ENCODE results near the gene TOMM22.

Gene TOMM22

DNA sequence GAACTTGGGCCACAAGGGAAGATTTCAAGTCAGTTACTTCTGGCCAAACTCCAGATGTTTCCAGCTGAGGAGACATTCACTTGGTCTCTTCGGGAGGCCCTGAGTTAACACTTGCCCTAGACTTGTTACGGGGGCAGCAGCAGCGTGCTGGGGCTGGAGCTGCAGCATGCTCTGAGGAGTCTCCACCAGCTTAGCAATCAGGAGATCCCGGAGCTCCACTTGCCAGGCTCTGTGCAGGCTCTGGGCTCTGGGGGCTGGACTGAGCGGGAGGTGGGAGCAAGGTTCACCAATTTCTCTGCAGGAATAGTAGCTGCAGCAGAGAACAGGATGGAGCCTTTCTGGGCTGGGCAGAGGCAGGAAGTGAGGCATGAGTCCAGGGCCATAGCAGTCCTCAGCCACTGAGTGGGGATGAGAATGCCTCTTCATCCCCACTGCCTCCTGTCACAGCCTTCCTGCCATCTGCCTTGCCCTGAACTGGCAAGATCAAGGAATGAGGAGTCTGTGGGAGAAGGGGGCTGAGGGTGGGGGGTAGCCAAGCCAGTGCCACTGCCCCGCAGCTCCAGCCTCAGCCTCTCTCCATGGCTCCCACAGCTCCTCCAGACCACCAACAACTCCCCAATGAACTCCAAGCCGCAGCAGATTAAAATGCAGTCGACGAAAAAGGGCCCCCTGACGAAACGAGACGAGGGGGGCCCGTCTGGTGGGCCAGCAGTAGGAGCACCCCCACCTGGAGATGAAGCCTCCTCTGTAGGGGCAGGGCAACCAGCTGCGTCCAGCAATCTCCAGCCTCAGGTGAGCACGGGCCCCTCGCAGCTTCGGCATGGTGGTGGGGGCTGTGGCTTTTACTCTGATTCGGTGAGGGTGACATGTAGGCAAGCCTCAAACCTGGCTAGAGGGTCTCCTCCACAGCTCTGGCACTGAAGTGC lies 47.4 kb downstream of the TOMM22 start:
- H3K4me3 ChIP-seq (ENCODE audit: low read depth in 1 of 2, low read length in 2 of 2): no peak overlapping the region
- no peak overlapping the region for H3K27ac ChIP-seq (ENCODE audit: low read length)
- H3K4me1 ChIP-seq (ENCODE audit: control insufficient read depth in 1 of 2, insufficient read depth in 2 of 2, low read length in 2 of 2): peaks cover 8 to 22% of the 10 kb centered on the region in 2 donors
- no peaks in the 10 kb centered on the region for H3K9me3 ChIP-seq (ENCODE audit: control insufficient read depth in 1 of 2, low read length in 2 of 2)
- no peaks in the 10 kb centered on the region for H3K27me3 ChIP-seq (ENCODE audit: low read depth, low read length)
- peaks cover 72 to 86% of the 10 kb centered on the region in 2 donors for H3K36me3 ChIP-seq (ENCODE audit: control insufficient read depth in 1 of 2, insufficient read depth in 2 of 2, low read length in 2 of 2)

DNA sequence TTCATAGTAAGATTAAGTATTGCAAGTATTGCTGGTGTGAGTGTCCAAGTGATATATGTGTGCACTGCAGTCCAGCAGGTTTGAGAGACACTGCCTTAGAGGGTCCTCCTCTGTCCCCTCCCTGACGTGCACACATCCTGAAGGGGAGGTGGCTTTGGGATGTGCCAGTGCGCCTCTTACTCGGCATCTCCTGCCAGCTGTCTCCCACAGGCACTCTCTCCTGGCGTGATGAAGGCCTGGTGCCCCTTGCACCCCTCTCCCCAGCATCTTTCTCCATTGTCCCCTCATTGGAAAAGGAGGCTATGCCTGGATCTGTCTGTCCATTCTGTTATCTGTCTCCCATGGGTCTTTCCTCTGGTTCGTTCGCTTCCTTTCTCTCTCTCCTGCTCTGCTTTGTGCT lies 48.2 kb downstream of the TOMM22 start:
- H3K9me3 ChIP-seq (ENCODE audit: control insufficient read depth in 1 of 2, low read length in 2 of 2): no peaks in the 10 kb centered on the region
- H3K36me3 ChIP-seq (ENCODE audit: control insufficient read depth in 1 of 2, insufficient read depth in 2 of 2, low read length in 2 of 2): peaks cover 64 to 83% of the 10 kb centered on the region in 2 donors
- H3K4me1 ChIP-seq (ENCODE audit: control insufficient read depth in 1 of 2, insufficient read depth in 2 of 2, low read length in 2 of 2): peaks cover 12 to 30% of the 10 kb centered on the region in 2 donors
- no peak overlapping the region for H3K27ac ChIP-seq (ENCODE audit: low read length)
- no peaks in the 10 kb centered on the region for H3K27me3 ChIP-seq (ENCODE audit: low read depth, low read length)
- no peak overlapping the region for H3K4me3 ChIP-seq (ENCODE audit: low read depth in 1 of 2, low read length in 2 of 2)

DNA sequence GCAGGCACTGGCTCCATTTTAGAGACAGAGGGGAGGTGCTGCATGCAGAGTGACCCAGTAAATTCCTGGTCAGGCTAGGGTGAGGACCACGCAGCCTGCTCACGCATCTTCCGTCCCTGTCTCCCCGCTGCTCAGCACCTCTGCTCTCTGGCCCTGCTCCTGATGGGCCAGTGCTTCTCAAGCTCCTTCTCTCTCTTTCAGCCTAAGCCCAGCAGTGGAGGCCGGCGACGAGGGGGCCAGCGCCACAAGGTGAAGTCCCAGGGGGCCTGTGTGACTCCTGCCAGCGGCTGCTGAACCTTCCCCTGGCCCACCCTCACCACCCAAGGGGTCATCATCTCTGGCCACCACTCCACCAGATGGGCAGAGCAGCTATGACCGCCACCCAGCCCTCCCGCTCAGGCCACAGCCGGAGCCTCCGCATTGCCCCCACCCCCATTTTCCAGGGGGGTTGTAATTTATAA lies 48.7 kb downstream of the TOMM22 start:
- no peaks in the 10 kb centered on the region for H3K9me3 ChIP-seq (ENCODE audit: control insufficient read depth in 1 of 2, low read length in 2 of 2)
- peaks cover 12 to 32% of the 10 kb centered on the region in 2 donors for H3K4me1 ChIP-seq (ENCODE audit: control insufficient read depth in 1 of 2, insufficient read depth in 2 of 2, low read length in 2 of 2)
- peaks cover 64 to 83% of the 10 kb centered on the region in 2 donors for H3K36me3 ChIP-seq (ENCODE audit: control insufficient read depth in 1 of 2, insufficient read depth in 2 of 2, low read length in 2 of 2)
- no peaks in the 10 kb centered on the region for H3K27me3 ChIP-seq (ENCODE audit: low read depth, low read length)
- no peak overlapping the region for H3K4me3 ChIP-seq (ENCODE audit: low read depth in 1 of 2, low read length in 2 of 2)
- no peak overlapping the region for H3K27ac ChIP-seq (ENCODE audit: low read length)

DNA sequence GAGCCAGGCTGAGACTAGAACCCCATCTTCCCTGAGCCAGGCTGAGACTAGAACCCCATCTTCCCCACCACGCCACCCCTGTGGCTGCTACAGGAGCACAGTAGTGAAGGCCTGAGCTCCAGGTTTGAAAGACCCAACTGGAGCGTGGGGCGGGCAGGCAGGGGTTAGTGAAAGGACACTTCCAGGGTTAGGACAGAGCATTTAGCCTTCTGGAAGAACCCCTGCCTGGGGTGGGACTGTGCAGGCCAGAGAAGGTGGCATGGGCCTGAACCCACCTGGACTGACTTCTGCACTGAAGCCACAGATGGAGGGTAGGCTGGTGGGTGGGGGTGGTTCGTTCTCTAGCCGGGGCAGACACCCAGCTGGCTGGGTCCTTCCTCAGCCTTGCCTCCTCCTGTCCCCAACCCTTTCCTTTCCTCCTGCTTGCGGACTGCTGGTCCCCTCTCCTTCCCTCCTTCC lies 50.0 kb downstream of the TOMM22 start:
- no peaks in the 10 kb centered on the region for H3K9me3 ChIP-seq (ENCODE audit: control insufficient read depth in 1 of 2, low read length in 2 of 2)
- H3K36me3 ChIP-seq (ENCODE audit: control insufficient read depth in 1 of 2, insufficient read depth in 2 of 2, low read length in 2 of 2): peaks cover 62 to 83% of the 10 kb centered on the region in 2 donors
- H3K27me3 ChIP-seq (ENCODE audit: low read depth, low read length): no peaks in the 10 kb centered on the region
- peaks cover 12 to 32% of the 10 kb centered on the region in 2 donors for H3K4me1 ChIP-seq (ENCODE audit: control insufficient read depth in 1 of 2, insufficient read depth in 2 of 2, low read length in 2 of 2)
- H3K27ac ChIP-seq (ENCODE audit: low read length): no peak overlapping the region
- no peak overlapping the region for H3K4me3 ChIP-seq (ENCODE audit: low read depth in 1 of 2, low read length in 2 of 2)

DNA sequence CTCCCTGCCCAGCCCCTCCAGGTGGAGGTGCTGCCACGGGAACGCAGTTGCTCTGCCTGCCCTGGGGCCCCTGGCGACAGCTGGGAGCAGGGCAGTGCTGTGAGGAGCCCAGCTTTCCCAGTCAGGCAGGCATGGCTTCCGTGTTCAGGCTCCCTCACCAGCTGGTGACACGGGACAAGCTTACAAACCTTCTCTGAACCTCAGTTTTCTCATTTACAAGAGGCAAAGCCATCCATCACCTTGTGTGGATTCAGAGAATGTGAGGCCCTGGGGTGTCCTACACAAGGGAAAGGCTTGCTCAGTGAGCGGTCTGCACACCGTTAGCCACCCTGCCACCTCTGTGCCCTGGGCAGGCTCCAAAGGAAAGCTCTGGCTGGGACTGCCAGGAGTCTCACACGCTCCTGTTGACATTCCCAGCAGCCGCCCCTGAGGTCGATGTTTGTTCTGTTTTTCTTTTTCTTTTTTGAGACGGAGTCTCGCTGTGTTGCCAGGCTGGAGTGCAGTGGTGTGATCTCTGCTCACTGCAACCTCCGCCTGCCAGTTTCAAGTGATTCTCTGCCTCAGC lies 50.6 kb downstream of the TOMM22 start:
- Histone ChIP-seq H3K9me3 (ENCODE audit: control insufficient read depth in 1 of 2, low read length in 2 of 2) (no peaks in the 10 kb centered on the region), H3K27ac (ENCODE audit: low read length) (no peak overlapping the region), H3K4me3 (ENCODE audit: low read depth in 1 of 2, low read length in 2 of 2) (no peak overlapping the region), H3K36me3 (ENCODE audit: control insufficient read depth in 1 of 2, insufficient read depth in 2 of 2, low read length in 2 of 2) (peaks cover 60 to 83% of the 10 kb centered on the region in 2 donors), H3K27me3 (ENCODE audit: low read depth, low read length) (no peaks in the 10 kb centered on the region), H3K4me1 (ENCODE audit: control insufficient read depth in 1 of 2, insufficient read depth in 2 of 2, low read length in 2 of 2) (peaks cover 12 to 32% of the 10 kb centered on the region in 2 donors)

DNA sequence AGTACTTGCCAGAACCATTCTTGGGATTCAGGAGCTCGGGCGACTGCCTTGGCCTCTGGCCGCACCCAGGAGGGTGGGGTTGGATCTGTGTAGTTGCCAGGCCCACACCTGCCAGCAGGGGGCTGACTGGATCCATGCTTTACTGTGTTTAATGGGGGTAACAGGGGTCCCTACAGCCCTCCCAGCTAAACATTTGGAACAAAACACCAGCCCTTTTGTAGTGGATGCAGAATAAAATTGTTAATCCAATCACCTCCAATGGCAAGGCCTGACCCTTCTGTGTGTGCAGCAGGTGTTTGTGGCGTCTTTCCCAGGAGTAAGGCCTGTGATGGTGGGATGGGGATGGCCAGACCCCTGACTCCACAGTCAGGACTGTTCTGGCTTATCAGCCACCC lies 51.6 kb downstream of the TOMM22 start:
- Histone ChIP-seq H3K36me3 (ENCODE audit: control insufficient read depth in 1 of 2, insufficient read depth in 2 of 2, low read length in 2 of 2) (peaks cover 59 to 83% of the 10 kb centered on the region in 2 donors), H3K27me3 (ENCODE audit: low read depth, low read length) (no peaks in the 10 kb centered on the region), H3K27ac (ENCODE audit: low read length) (peak overlapping the region; percentile 37), H3K4me3 (ENCODE audit: low read depth in 1 of 2, low read length in 2 of 2) (no peak overlapping the region), H3K9me3 (ENCODE audit: control insufficient read depth in 1 of 2, low read length in 2 of 2) (no peaks in the 10 kb centered on the region), H3K4me1 (ENCODE audit: control insufficient read depth in 1 of 2, insufficient read depth in 2 of 2, low read length in 2 of 2) (peaks cover 12 to 32% of the 10 kb centered on the region in 2 donors)

DNA sequence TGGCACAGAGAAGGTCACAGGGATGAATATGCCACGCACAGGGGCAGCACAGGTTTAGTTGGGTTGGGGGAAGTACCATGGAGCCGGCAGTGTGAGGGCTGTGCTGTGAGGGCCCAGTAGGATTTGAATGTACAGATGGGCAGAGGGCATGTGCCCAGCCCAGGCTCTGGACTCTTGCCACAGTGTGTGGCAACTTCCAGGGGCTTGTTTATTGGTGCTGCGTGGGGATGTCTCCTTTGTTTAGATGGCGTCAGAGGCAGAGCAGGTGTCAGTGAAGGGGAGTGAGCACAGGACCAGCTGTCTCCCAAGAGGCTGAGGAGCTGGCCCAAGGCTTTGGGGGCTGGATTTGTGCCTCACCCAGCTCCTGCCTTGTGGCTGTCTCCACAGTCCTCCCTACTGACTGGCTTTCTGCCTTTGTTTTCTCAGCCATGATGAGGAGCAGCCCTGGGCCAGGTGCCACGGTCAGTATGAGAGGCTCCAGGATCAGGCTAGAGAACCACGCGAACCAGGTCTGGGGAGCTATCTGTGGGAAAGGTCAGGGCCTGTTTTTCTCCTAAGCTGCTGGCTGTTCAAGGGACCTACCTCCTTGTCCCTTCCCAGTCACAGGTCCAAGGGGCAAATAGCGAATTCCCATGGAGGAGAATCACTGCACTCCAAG lies 52.1 kb downstream of the TOMM22 start:
- no peak overlapping the region for H3K4me3 ChIP-seq (ENCODE audit: low read depth in 1 of 2, low read length in 2 of 2)
- peaks cover 59 to 83% of the 10 kb centered on the region in 2 donors for H3K36me3 ChIP-seq (ENCODE audit: control insufficient read depth in 1 of 2, insufficient read depth in 2 of 2, low read length in 2 of 2)
- H3K4me1 ChIP-seq (ENCODE audit: control insufficient read depth in 1 of 2, insufficient read depth in 2 of 2, low read length in 2 of 2): peaks cover 12 to 32% of the 10 kb centered on the region in 2 donors
- H3K27ac ChIP-seq (ENCODE audit: low read length): peak overlapping the region; percentile 37
- no peaks in the 10 kb centered on the region for H3K27me3 ChIP-seq (ENCODE audit: low read depth, low read length)
- no peaks in the 10 kb centered on the region for H3K9me3 ChIP-seq (ENCODE audit: control insufficient read depth in 1 of 2, low read length in 2 of 2)

DNA sequence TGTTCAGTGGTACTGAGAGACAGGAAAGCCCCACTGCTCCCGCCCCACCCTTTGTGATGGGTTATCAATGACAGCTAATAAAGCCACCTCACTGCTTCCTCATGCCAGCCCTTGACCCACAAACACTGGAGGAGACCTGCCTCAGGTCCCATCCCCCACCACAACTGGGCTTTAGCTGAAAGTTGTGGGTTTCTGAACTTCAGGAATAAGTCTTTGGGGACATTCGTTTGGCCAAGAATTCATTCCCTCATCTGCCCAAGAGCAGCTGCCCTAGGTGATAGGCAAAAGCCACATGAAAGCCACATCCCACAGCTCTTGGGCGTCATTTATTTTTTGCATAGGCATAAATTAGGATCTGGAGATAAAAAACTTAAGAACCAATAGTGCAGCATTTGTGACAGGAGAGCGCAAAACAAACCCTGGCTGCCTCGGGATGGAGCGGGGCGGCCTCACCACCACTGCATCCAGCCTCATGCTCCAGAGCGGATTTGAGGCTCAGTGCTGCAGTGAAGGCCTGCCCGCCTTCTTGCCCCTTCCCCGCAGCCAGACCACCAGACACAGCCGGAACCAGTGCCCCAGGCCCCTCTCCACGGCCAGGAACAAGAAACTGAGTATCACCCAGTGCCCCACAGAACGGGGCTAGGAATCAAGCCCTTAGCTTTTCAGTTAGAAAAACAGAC lies 52.8 kb downstream of the TOMM22 start:
- Histone ChIP-seq H3K36me3 (ENCODE audit: control insufficient read depth in 1 of 2, insufficient read depth in 2 of 2, low read length in 2 of 2) (peaks cover 59 to 83% of the 10 kb centered on the region in 2 donors), H3K4me3 (ENCODE audit: low read depth in 1 of 2, low read length in 2 of 2) (no peak overlapping the region), H3K27me3 (ENCODE audit: low read depth, low read length) (no peaks in the 10 kb centered on the region), H3K27ac (ENCODE audit: low read length) (peak overlapping the region; percentile 37), H3K9me3 (ENCODE audit: control insufficient read depth in 1 of 2, low read length in 2 of 2) (no peaks in the 10 kb centered on the region), H3K4me1 (ENCODE audit: control insufficient read depth in 1 of 2, insufficient read depth in 2 of 2, low read length in 2 of 2) (peaks cover 12 to 32% of the 10 kb centered on the region in 2 donors)

Measured in muscle layer of duodenum (tissue), 2 donors.